GM19455 (cell line): Measurements from ENCODE around the gene LTA.

ENCODE experiments used
- ATAC-seq: cut with Tn5 transposase; IDR thresholded peaks from one replicate; pipeline ENCODE4 v1.9.1; 2021; ENCODE audit not compliant: unreplicated experiment

The LTA gene

DNA sequence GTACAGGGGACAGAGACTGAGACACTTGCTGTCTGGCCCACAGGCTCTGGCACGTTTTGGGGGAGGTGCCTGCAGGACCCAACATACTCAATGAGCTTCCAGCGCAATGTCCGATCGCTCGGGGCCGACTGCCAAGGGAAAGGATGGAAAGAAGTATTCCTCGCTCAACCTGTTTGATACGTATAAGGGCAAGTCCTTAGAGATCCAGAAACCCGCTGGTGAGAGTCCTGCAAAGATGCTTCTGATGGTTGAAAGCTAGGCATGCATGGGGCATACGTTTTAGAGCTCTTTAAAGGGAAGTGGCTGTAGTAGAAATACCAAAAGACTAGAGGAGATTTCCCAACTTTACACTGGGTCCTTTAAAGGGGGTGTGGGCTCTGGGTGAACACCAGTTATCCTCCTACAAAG, 50.6 kb downstream of the LTA start:
- no peak for ATAC-seq
